Measurements from ENCODE around the gene COL5A1.

The COL5A1 gene

GRCh38 chr9:134870301-134870694, 228.7 kb downstream of the COL5A1 start:
- H3K4me3 ChIP-seq (ENCODE audit: severe bottlenecking) = no peak overlapping the region
- peaks cover 9% of the 10 kb centered on the region for H3K27me3 ChIP-seq (ENCODE audit: insufficient read depth, poor library complexity, severe bottlenecking)
- no peak overlapping the region for H3K27ac ChIP-seq (ENCODE audit: poor library complexity, severe bottlenecking)
- H3K36me3 ChIP-seq (ENCODE audit: low read depth) = no peaks in the 10 kb centered on the region
- no peak for ATAC-seq (ENCODE audit: low read depth)
- DNase-seq (ENCODE audit: low spot score) = no peak
- H3K4me1 ChIP-seq (ENCODE audit: insufficient read depth, poor library complexity, severe bottlenecking) = no peaks in the 10 kb centered on the region
- no peak for TF ChIP-seq CTCF (IDR thresholded peaks at IDR 0.05; ENCODE audit: poor library complexity, severe bottlenecking)
- H3K9me3 ChIP-seq (ENCODE audit: severe bottlenecking) = no peaks in the 10 kb centered on the region

DNA sequence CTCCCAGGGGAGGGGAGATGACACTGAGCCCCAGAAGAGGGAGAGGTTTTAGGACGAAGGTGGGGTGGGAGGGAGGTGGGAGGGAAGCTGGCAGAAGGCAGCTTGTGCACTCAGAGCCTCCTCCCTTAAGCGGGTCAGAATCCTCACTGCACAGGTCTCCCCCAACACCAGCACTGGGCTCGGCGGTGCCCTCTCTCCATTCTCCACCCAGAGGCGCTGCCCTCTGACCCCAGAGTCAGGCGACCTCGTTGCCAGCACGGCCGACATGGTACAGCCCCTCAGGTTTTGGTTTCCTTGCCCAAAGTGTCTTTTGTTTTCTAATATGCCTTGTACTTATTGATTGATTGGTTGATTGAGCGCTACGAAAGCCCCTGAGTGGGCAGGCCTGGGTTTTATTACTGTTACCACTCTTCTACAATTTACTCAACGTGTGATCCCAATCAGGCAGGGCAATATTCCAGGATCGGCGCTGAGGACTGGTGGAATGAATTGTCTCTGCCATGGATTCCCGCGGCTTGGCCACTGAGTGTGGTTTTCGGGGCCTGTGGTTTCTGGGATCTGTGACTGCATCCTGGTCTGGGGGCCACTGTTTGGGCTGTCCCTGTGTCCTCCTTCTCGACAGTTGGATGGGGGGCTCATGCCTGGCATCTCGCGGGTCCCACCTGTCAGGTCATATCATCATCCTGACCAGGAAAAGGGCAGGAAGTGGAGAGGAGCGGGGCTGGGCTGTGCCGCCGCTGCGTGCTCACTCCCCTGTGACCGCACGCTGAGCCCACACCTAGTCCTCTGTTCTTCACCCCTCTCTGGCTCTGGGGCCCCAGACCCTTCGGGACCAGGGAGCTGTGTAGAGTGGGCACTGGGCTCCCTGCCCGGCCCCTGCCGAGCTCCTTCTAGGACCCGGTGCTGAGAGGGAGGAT, 229.4 kb downstream of the COL5A1 start:
- H3K9me3 ChIP-seq (ENCODE audit: severe bottlenecking) = no peaks in the 10 kb centered on the region
- no peaks in the 10 kb centered on the region for H3K36me3 ChIP-seq (ENCODE audit: low read depth)
- ATAC-seq (ENCODE audit: low read depth) = no peak
- no peak for DNase-seq (ENCODE audit: low spot score)
- no peak for TF ChIP-seq CTCF (IDR thresholded peaks at IDR 0.05; ENCODE audit: poor library complexity, severe bottlenecking)
- H3K4me3 ChIP-seq (ENCODE audit: severe bottlenecking) = no peak overlapping the region
- H3K4me1 ChIP-seq (ENCODE audit: insufficient read depth, poor library complexity, severe bottlenecking) = no peaks in the 10 kb centered on the region
- H3K27ac ChIP-seq (ENCODE audit: poor library complexity, severe bottlenecking) = no peak overlapping the region
- peaks cover 16% of the 10 kb centered on the region for H3K27me3 ChIP-seq (ENCODE audit: insufficient read depth, poor library complexity, severe bottlenecking)

DNA sequence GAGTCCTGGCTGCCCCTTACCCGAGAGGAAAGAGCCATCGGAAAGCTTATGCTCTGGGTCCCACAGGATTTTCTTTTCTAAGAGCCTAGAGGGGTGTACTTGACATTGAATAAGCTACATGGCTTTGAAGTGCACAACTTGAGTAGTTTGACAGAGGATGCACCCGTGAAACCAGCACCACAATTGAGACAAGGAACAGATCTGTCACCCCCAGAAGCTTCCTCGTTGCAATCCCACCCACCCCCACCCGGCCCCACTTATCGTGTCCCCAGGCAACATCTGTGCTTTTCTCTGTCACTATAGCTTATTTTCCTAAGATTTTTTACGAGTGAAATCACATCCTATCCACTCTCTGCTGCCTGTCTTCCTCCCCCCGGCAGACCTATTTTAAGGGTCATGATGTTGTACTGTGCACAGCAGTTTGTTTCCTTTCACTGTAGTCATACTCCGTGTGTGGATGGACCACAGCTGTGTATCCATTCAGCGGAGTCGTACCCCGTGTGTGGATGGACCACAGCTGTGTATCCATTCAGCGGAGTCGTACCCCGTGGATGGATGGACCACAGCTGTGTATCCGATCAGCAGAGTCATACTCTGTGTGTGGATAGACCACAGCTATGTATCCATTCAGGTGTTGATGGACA, 230.2 kb downstream of the COL5A1 start:
- Histone ChIP-seq H3K4me3 (ENCODE audit: severe bottlenecking) (no peak overlapping the region), H3K36me3 (ENCODE audit: low read depth) (no peaks in the 10 kb centered on the region), H3K27me3 (ENCODE audit: insufficient read depth, poor library complexity, severe bottlenecking) (peaks cover 24% of the 10 kb centered on the region), H3K9me3 (ENCODE audit: severe bottlenecking) (no peaks in the 10 kb centered on the region), H3K4me1 (ENCODE audit: insufficient read depth, poor library complexity, severe bottlenecking) (no peaks in the 10 kb centered on the region), H3K27ac (ENCODE audit: poor library complexity, severe bottlenecking) (no peak overlapping the region)
- no peak for TF ChIP-seq CTCF (IDR thresholded peaks at IDR 0.05; ENCODE audit: poor library complexity, severe bottlenecking)
- no peak for ATAC-seq (ENCODE audit: low read depth)
- DNase-seq (ENCODE audit: low spot score) = no peak

DNA sequence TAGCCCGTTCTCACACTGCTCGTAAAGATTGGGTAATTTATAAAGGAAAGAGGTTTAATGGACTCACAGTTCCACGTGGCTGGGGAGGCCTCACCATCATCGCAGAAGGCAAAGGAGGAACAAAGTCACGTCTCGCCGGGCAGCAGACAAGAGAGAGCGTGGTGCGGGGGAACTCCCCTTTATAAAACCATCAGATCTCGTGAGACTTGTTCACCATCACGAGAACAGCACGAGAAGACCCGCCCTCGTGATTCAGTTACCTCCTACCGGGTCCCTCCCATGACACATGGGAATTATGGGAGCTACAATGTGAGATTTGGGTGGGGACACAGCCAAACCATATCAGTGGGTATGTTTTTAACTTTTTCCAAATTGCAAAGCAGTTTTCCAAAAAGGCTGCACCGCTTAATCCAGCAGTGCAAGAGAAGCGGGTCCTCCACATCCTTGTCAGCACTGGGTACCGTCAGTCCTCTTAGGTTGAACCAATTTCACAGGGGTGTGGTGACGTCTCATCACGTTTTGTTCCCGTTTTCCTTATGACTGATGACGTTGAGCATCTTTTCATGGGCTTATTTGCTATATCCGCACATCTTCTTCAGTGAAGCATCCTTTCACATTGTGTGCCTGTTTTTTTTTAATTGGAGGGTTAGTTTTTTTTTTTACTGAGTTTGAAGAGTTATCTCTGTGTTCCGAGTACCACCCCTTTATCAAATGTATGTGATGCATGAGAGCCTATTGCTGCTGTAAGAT, 231.1 kb downstream of the COL5A1 start:
- Histone ChIP-seq H3K4me1 (ENCODE audit: insufficient read depth, poor library complexity, severe bottlenecking) (no peaks in the 10 kb centered on the region), H3K27ac (ENCODE audit: poor library complexity, severe bottlenecking) (no peak overlapping the region), H3K4me3 (ENCODE audit: severe bottlenecking) (no peak overlapping the region), H3K36me3 (ENCODE audit: low read depth) (no peaks in the 10 kb centered on the region), H3K9me3 (ENCODE audit: severe bottlenecking) (no peaks in the 10 kb centered on the region), H3K27me3 (ENCODE audit: insufficient read depth, poor library complexity, severe bottlenecking) (peaks cover 32% of the 10 kb centered on the region)
- DNase-seq (ENCODE audit: low spot score) (no peak), ATAC-seq (ENCODE audit: low read depth) (no peak)
- no peak for TF ChIP-seq CTCF (IDR thresholded peaks at IDR 0.05; ENCODE audit: poor library complexity, severe bottlenecking)

All from RWPE2 (cell line).